Endothelial cell of umbilical vein (primary cell): ENCODE results near the gene SHCBP1L. TPM values are rescaled to one million over a fixed set of nuclear protein-coding genes. Genes with fewer than 3 reads are reported as not detected.

Experiments used
- BruUV-seq: library from RNA; stranded (reverse); fragments of 400-500 nt; replicated peaks from 2 replicates; lab custom pipeline; 2021; lab: Mats Ljungman, UMichigan
- CTCF ChIA-PET: fragments of 300-600, 350-600 bp; sonication (Branson Sonifier 250); formaldehyde crosslinking; loops from one replicate; lab custom pipeline; 2021; ENCODE audit warnings: antibody characterized with exemption, inconsistent platforms; lab: Charles Lee
- POLR2A ChIA-PET: fragments of 300-600, 350-600 bp; sonication (Branson Sonifier 250); formaldehyde crosslinking; loops from one replicate; lab custom pipeline; 2021; ENCODE audit warnings: antibody characterized with exemption, inconsistent platforms; lab: Charles Lee
- DNase-seq: peaks from one replicate; pipeline ENCODE4 v3.0.0-alpha.2; 2011; ENCODE audit warnings: low read depth, low spot score
- FAIRE-seq: peaks from 2 replicates; lab custom pipeline; 2011; peaks lifted over from hg19 to GRCh38; lab: Jason Lieb, UNC
- H2AFZ ChIP-seq: 2 replicates; pipeline ENCODE4 v1.6.0; 2012; ENCODE audit warnings: low read depth, low read length, control low read depth, inconsistent platforms
- H3K27ac ChIP-seq: 2 replicates; pipeline ENCODE4 v1.5.1; 2011; ENCODE audit warnings: low read depth, mild to moderate bottlenecking, control low read depth, low read length, moderate library complexity; ENCODE audit not compliant: insufficient read depth
- H3K27me3 ChIP-seq, 2 experiments: 2 replicates each; pipeline versions ENCODE4 v1.6.0 to v1.6.1; 2011; ENCODE audit warnings: low read length in 2 of 2, mixed read lengths in 1 of 2; ENCODE audit not compliant: control insufficient read depth in 2 of 2, insufficient read depth in 2 of 2
- H3K36me3 ChIP-seq, 2 experiments: 2 replicates in 1 of 2; 3 replicates in 1 of 2; pipeline ENCODE4 v1.5.1; 2011; ENCODE audit warnings: low read length in 2 of 2, mild to moderate bottlenecking in 1 of 2, moderate library complexity in 1 of 2; ENCODE audit not compliant: control insufficient read depth in 2 of 2, insufficient read depth in 2 of 2; ENCODE audit errors: extremely low read depth in 1 of 2
- H3K4me1 ChIP-seq: 3 replicates; pipeline ENCODE4 v1.5.1; 2011; ENCODE audit warnings: mild to moderate bottlenecking, low read length; ENCODE audit not compliant: control insufficient read depth, insufficient read depth; ENCODE audit errors: extremely low read depth
- H3K4me2 ChIP-seq: 2 replicates; pipeline ENCODE4 v1.6.1; 2011; ENCODE audit warnings: low read length, control low read depth, mixed read lengths; ENCODE audit not compliant: insufficient read depth
- H3K4me3 ChIP-seq, 3 experiments: fragments of 200-600 bp in 1 of 3; sonication (generic), shearing (Covaris generic) in 1 of 3; replicated peaks in 1 of 3; 2 replicates each; pipeline ENCODE4 v1.5.1; 2011 to 2016; ENCODE audit warnings: control low read depth in 3 of 3, low read length in 3 of 3, mild to moderate bottlenecking in 2 of 3, inconsistent platforms in 1 of 3, low read depth in 1 of 3, moderate library complexity in 1 of 3; ENCODE audit not compliant: insufficient read depth in 1 of 3
- H3K79me2 ChIP-seq: 2 replicates; pipeline ENCODE4 v1.6.0; 2012; ENCODE audit warnings: low read length, inconsistent platforms; ENCODE audit not compliant: control insufficient read depth, insufficient read depth
- H3K9ac ChIP-seq: replicated peaks from 2 replicates; pipeline ENCODE3; 2011; ENCODE audit warnings: low read length, control low read depth; ENCODE audit not compliant: insufficient read depth; ENCODE audit errors: extremely low read depth
- H3K9me1 ChIP-seq: replicated peaks from 3 replicates; pipeline ENCODE4 v1.6.0; 2011; ENCODE audit warnings: mild to moderate bottlenecking, low read length; ENCODE audit not compliant: control insufficient read depth, insufficient read depth; ENCODE audit errors: extremely low read depth
- H3K9me3 ChIP-seq: replicated peaks from 2 replicates; pipeline ENCODE4 v1.5.1; 2012; ENCODE audit warnings: low read length, inconsistent platforms; ENCODE audit not compliant: control insufficient read depth, insufficient read depth
- H4K20me1 ChIP-seq: replicated peaks from 2 replicates; pipeline ENCODE3; 2011; ENCODE audit warnings: mild to moderate bottlenecking, low read length; ENCODE audit not compliant: control insufficient read depth, insufficient read depth; ENCODE audit errors: extremely low read depth
- CTCF ChIP-seq, 2 donors: IDR thresholded peaks; 1 replicate in 1 of 2; 2 replicates in 1 of 2; pipeline ENCODE4 v1.5.1; 2011; ENCODE audit warnings: low read length in 2 of 2, mild to moderate bottlenecking in 2 of 2, moderate library complexity in 2 of 2, control low read depth in 1 of 2, inconsistent platforms in 1 of 2, low read depth in 1 of 2; ENCODE audit not compliant: insufficient read depth in 1 of 2; ENCODE audit errors: extremely low read depth in 1 of 2
- EZH2 ChIP-seq: IDR thresholded peaks from 2 replicates; pipeline ENCODE4 v1.6.1; 2012; ENCODE audit warnings: borderline replicate concordance, low read depth, mild to moderate bottlenecking, moderate library complexity, low read length, inconsistent platforms; ENCODE audit not compliant: severe bottlenecking
- FOS ChIP-seq: IDR thresholded peaks from 2 replicates; pipeline ENCODE4 v1.6.1; 2011; ENCODE audit warnings: mild to moderate bottlenecking, low read length, moderate library complexity, borderline replicate concordance; ENCODE audit not compliant: insufficient read depth
- GATA2 ChIP-seq: IDR thresholded peaks from 2 replicates; pipeline ENCODE4 v1.7.0; 2011; ENCODE audit warnings: low read depth, mild to moderate bottlenecking, moderate library complexity, mixed read lengths, low read length; ENCODE audit not compliant: insufficient read length, insufficient read depth
- JUN ChIP-seq: IDR thresholded peaks from 2 replicates; pipeline ENCODE4 v1.6.1; 2011; ENCODE audit warnings: borderline replicate concordance, low read depth; ENCODE audit not compliant: insufficient read length, insufficient read depth
- MAX ChIP-seq: IDR thresholded peaks from 2 replicates; pipeline ENCODE4 v1.6.1; 2011; ENCODE audit not compliant: insufficient read depth, insufficient read length
- MYC ChIP-seq: IDR thresholded peaks from one replicate; pipeline ENCODE4 v1.6.1; 2011; ENCODE audit warnings: mild to moderate bottlenecking, low read depth, low read length
- POLR2A ChIP-seq: IDR thresholded peaks from 2 replicates; pipeline ENCODE4 v1.6.1; 2012; ENCODE audit warnings: low read depth, mild to moderate bottlenecking, control low read depth, low read length
- POLR2AphosphoS5 ChIP-seq: IDR thresholded peaks from 2 replicates; pipeline ENCODE4 v1.6.1; 2012; ENCODE audit warnings: low read depth, mild to moderate bottlenecking, control low read depth, low read length, moderate library complexity; ENCODE audit not compliant: insufficient read depth
- dilution Hi-C: fragments of 300-500 bp; cut with MboI; formaldehyde crosslinking; loops from one replicate; pipeline ENCODE4 v1.15.0; 2019; ENCODE audit warnings: low sequenced_read_pairs; ENCODE audit not compliant: extremely low pct_ligation_motif_present
- intact Hi-C: fragments of 100-400 bp; cut with micrococcal nuclease; formaldehyde crosslinking; loops from one replicate; pipeline ENCODE4 v1.10.0; 2022
- polyA plus RNA-seq, 4 experiments: library from polyadenylated mRNA; depleted of rRNA in 3 of 4; stranded (reverse) in 3 of 4; unstranded in 1 of 4; fragments of >200 nt; gene quantifications; 2 replicates each; pipeline versions ENCODE4 v1.2.1 to v1.2.3, GENCODE V29; 2011 to 2012; ENCODE audit warnings: missing spikeins in 1 of 4
- total RNA-seq: library from RNA; stranded (reverse); gene quantifications from 2 replicates; pipeline ENCODE4 v1.2.3, GENCODE V29; 2021

Gene SHCBP1L
- total and polyA plus RNA-seq, 2 donors (not counting 3 experiments of a cell fraction or from before 2014, with no cell fraction given), result not detected

GRCh38 chr1:182984138-182984537 is 31.2 kb upstream of the SHCBP1L start:
- H4K20me1 ChIP-seq, result no peaks in the 10 kb centered on the region
- dilution Hi-C loops, result no loop called here
- no TSS peak for BruUV-seq
- no peak overlapping the region for H2AFZ ChIP-seq
- ChIA-PET CTCF (no interaction called here), POLR2A (no interaction called here)
- H3K9me1 ChIP-seq, result no peaks in the 10 kb centered on the region
- no peak overlapping the region for H3K4me3 ChIP-seq
- intact Hi-C loops, result no loop called here
- TF ChIP-seq MYC, result no peak
- TF ChIP-seq MAX, result no peak
- TF ChIP-seq GATA2, result no peak
- no peak for TF ChIP-seq JUN
- no peak for TF ChIP-seq POLR2AphosphoS5
- TF ChIP-seq POLR2A, result no peak
- no peak for TF ChIP-seq FOS
- TF ChIP-seq EZH2, result no peak
- no peak for TF ChIP-seq CTCF (IDR thresholded peaks at IDR 0.05; ENCODE audit: extremely low read depth in 1 of 2, insufficient read depth in 1 of 2, low read depth in 1 of 2, low read length in 2 of 2)
- no peaks in the 10 kb centered on the region for H3K36me3 ChIP-seq
- H3K27ac ChIP-seq, result no peak overlapping the region
- FAIRE-seq (no peak), DNase-seq (no peak)
- H3K4me2 ChIP-seq, result no peak overlapping the region
- no peak overlapping the region for H3K9ac ChIP-seq
- no peaks in the 10 kb centered on the region for H3K9me3 ChIP-seq
- no peaks in the 10 kb centered on the region for H3K79me2 ChIP-seq
- no peaks in the 10 kb centered on the region for H3K4me1 ChIP-seq
- H3K27me3 ChIP-seq, result no peaks in the 10 kb centered on the region
